NCI-H748 (cell line): Measurements from ENCODE around the gene NENF.
"Not testable (repeated sequence)": the region's sequence is repeated elsewhere in the genome, so short reads cannot be mapped to it uniquely, and the experiment has no call there.

ENCODE experiments used
- DNase-seq: peaks from one replicate; lab custom pipeline; 2025; ENCODE audit not compliant: unreplicated experiment; lab: John Stamatoyannopoulos, UW

The NENF gene

GRCh38 chr1:212458817-212459216, 26.1 kb downstream of the NENF start:
- no peak for DNase-seq

DNA sequence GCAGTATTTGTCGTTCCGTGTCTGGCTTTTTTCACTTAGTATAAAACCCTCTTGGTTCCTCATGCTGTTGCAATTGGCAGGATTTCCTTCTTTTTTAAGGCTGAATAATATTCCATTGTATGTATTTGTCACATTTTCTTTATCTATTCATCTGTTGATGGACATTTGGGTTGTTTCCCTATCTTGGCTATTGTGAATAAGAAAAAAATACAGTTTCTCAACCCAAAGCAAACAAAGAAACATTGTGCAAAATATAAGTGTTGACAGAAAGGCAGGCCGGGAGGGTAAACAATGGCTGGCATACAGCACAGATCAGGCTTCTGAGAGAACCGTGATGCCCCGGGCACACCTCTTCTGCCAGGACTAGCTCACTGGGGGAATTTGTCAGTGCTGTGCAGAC, 26.9 kb downstream of the NENF start:
- no peak for DNase-seq

DNA sequence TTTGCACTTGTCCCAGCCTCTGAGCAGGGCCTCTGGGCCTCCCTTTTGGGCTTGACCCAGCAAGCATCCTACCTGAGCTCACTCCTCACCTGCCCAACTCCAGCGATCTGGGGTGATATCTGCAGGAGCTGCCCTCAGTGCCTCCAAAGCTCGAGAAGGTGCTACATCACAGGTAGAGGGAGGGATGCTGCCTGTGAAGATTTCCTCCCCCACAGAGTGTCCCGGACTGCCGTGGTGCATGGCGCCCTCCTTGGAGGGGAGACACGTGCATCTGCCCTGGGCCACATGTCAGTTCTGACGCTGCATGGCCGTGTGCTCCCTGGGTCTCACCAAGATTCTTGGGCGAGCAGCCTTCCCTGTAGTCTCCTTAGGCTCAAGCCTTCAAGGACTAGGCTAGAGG, 27.7 kb downstream of the NENF start:
- DNase-seq = no peak

DNA sequence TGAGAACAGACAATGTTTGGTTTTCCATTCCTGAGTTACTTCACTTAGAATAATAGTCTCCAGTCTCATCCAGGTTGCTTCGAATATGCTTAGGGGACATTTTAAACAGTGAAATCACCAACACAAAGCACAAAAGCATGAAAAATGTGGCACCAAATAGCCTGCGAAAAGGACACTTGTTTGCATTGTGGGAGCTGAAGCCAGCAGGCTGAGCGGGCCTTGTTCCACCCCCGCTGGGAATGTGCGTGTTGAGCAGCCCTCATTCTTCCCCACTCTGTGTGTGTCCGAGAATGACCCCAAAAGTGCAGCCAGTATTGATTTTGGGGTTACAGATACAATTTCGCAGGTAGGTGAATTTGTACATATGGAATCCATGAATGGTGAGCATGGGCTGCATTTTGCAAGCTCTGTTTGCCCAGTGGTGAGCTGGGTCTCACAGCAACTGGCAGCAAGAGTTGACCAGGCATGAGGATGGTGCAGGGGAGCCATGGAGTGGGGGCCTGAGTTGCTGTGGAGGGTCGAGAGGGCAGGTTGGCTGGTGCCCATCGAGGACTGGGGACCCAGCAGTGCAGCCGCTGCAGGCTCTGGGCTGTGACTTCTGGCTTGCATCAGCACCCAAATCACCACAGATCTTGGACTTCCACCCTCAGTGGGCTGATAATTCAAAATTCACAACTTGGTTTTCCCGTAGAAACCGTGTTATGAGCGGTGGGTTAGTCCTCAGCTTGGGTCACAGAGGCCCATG, 29.4 kb downstream of the NENF start:
- DNase-seq = no peak

DNA sequence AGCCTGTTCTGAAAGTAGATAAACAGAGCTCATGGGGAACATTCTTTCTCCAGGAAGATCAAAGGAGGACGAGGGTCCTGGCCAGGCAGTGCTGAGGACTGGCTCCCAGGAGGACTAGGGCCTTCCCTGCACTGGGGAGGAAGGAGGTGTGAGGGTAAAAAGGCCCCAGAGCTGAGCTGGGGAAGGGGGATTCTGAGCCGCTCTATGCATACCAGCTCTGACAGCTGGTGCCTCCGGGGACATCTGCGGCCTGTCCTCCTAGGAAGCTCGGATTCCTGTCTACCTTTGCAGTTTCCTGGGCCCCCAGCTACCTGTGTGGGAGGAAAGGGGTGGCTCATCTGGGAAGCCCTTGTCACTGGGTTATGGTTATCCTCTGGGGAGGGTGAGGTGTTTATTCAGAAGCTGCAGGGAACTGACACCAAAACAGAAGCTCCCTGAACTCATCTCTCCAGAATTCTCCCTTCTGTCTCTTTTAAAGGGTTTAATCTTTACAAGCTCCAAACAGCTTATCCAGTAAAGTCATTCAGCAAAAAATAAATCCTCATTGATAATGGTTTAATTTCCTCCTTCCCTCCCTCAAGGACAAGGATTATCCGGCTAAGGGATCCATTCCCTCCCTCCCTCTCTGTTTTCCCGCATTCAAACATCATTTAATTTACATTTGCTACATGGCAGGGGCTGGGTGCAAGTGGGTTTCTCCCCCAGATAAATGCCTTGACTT, 31.0 kb downstream of the NENF start:
- no peak for DNase-seq

DNA sequence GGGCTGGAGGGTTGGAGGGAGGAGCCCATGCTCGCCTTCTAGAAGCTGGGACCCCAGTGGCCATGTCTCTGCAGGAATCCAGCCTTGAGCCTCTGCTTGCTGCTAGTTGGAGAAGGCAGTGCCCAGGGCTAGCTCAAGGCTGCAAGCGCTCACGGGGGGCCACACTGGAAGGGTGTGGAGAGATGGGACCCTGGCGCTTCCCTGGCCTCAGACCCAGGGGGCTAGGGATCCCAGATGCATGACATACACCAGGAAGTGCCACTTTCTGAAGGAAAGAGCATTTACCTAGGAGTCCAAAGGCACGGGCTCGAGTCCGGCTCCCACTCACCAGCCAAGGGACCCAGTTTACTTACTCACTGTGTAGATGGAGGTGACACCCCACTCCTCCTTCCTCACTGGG, 32.6 kb downstream of the NENF start:
- DNase-seq = no peak

DNA sequence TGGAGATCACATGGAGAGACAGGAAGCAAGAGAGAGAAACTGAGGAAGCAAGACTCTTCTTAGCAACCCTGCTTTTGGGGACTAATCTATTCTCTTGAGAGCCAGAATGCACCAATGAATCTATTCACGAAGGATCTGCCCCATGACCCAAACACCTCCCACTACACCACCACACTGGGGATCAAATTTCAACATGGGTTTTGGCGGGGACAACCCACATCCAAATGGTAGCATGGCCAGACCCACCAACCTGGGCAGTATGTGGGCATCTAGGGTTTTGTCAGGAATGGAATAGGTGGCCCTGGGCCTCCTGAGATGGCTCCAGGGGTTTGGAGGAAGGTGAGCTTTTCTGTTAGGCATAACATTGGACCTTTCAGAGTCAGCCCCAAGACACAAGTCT, 33.7 kb downstream of the NENF start:
- DNase-seq = no peak

DNA sequence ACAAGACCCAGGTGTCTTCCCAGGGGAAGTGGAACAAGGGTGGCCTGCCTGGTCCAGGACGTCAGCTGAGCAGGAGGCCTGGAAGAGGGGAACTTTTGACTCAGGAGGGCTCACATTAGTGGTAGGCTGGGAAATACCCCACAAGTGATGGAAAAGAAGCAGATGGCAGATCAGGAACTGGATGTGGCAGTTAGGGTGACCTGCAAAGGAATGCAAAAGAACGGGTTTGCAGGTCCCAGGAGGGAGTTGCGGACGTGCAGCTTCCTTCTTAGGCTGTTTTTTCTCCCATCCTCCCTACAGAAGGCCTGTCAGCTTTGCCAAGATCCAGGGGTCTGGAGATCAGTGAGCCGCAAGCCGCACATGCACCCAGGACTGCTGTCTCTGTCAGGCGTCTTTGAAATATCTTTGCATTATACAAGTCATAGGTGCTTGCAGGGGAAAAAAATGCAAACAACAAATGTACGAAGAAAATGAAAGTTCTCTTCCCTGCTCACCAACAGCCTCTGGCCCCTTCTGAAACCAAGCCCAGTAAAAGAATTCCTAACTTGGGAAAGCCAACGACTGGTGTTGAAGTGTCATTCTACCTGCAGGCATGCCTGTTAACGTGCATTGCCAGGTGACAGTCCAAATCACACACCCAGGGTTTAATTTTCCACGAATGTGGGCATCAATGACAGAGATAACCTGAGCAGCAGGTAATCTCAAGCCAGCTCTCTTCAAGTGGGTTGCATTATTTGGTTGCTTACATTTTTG, 34.4 kb downstream of the NENF start:
- DNase-seq = no peak

DNA sequence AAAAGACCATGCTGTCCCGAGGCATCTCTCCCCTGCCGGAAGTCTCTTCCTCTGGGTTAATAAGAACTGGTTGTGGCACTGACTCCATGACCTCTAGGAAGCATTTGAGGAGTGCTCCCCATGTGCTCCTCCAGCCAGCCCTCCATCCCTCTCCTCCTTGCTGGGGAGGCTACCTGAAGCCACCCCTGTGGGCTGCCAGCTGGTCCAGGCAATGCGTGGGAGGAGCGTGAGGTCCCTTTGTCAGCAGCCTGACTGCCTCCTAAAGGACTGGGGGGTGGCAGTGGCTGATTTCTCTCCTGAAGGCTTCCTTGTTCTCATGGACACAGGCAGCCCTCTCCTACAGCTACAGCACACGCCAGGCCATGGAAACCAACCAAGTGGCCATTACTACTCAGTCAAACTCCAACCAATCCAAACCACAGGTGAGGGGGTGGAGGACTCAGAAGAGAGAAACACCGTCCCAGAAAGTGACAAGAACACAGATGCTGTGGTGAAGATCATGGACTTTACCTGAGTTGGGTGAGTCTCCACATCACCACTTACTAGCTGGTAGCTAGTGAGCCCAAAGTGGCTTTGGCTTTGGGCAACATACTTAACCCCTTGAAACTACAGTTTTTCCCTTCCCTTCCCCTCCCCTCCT, 35.2 kb downstream of the NENF start:
- no peak for DNase-seq

DNA sequence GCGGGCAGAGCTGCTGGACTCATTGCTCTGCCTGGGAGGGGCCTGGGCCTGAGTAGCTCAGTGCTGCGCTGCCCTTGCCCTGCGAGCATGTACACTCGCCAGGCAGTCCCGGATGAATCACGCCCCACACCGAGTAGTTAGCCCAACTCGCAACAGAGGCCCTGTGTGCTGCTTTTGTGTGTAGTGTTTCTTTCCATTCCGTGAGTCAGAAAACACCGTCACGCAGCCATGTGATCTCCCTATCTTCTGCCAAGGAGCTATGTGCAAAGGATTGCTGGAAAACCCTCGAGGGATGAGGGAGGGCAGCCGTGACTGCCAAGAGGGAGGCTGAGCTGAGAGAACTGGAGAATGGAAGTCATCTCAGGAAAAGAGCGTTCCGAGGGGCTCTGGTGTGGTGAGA, 37.3 kb downstream of the NENF start:
- DNase-seq = no peak

DNA sequence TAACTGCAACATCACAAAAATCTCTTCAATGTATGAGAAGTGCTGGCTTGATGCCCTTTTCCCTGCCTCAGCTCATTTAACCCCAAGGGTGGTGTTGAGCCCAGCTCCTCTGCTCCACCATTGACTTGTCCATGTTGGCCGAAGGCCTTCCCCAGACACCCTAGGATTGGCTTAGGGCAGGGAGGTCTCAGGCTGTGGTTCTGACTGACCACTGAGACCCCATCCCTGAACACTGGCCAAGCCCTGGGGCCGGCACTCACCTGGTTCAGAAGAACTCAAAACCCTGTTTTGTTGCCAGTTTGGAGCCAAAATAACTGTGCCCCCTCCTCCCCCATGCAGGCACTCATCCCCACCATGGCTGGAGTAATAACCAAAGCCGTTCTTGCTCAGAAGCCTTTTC, 38.6 kb downstream of the NENF start:
- no peak for DNase-seq

DNA sequence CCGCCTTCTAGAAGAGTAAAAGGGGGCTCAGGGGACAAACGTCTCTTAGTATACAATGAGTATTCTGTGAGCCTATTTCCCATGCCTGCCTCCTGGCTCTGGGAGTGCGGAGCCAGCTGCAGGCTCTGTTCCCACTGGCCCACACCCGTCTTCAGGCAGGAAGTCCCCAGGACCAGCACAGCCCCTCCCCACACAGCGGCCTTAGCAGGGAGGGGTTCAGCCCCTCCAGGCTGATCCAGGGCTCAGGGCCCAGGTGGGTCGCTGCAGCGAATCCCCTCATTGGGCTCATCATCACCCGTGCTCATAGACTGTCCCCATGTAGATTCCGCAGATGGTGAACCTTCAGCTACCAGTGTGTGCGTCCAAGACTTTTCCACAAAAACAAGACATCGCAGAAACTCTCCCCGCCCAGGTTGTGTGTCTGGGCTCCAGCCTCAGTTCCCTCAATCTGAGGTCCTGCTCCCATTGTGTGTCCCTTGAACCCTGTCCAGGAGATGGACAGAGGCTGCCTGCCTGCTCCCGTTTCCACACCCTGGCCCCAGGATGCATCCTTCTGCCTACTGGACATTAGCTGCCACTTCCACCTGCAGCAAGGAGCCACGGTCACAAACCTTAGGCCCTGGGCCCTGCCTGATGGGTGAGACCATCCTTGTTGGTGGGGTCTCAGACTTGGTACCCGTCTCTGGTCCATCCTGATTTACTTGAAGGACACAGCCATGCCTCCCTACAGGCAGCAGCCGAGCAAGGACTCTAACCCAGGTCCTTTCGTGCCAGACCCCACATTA, 39.4 kb downstream of the NENF start:
- DNase-seq = peak; percentile 22

- DNase-seq = no peak
Observed at GRCh38 chr1:212473729-212474128, 41.0 kb downstream of the NENF start.

DNA sequence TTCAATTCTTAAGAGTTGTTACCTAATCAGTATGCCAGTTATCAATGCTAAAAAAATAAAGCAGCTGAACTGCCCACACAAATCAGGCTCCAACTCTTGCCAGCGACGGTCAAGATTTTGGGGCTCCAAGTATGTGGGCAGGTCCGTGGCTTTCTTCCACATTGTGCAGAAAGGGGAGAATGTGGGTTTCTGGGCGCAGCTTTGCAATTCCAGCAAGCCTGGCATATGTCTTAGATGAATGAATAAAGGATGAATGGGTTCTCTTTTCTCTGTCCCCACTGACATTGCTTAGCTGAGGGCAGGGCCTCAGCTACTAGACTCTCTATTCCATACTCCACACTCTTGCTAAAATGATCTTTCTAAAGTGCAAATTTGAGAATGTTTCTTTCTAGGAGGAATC, 42.4 kb downstream of the NENF start:
- DNase-seq = no peak

DNA sequence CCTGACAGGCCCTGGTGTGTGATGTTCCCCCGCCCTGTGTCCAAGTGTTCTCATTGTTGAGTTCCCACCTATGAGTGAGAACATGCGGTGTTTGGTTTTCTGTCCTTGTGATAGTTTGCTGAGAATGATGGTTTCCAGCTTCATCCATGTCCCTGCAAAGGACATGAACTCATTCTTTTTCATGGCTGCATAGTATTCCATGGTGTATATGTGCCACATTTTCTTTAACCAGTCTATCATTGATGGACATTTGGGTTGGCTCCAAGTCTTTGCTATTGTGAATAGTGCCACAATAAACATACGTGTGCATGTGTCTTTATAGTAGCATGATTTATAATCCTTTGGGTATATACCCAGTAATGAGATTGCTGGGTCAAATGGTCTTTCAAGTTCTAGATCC, 43.1 kb downstream of the NENF start:
- not testable (repeated sequence) for DNase-seq

GRCh38 chr1:212477014-212477679, 44.4 kb downstream of the NENF start:
- DNase-seq = peak; percentile 82

GRCh38 chr1:212477680-212478466, 45.2 kb downstream of the NENF start:
- no peak for DNase-seq

DNA sequence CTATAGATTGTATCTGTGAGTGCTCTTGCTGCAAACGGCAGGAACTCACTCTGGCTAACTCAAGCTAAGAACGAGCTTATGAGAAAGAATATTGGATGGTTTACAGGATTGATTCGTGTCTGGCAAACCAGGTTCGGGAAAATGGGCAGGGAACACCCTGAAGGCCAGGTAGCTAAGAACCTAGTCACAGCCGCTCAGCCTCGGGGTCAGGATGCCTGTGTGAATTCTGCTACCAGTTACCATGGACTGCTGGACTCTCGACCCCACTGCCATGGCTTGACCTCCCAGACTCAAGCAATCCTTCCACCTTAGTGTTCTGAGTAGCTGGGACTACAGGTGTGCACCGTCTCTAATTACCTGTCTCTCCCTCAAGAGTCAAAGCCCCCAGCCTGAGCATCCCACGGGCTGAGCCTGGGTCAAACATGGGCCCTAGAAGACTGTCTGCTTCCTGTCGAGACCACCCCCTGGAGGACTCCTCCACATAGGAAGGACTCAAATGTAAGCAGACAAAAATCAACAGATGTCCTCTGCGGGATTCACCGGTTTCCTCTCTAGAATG, 45.8 kb downstream of the NENF start:
- no peak for DNase-seq

DNA sequence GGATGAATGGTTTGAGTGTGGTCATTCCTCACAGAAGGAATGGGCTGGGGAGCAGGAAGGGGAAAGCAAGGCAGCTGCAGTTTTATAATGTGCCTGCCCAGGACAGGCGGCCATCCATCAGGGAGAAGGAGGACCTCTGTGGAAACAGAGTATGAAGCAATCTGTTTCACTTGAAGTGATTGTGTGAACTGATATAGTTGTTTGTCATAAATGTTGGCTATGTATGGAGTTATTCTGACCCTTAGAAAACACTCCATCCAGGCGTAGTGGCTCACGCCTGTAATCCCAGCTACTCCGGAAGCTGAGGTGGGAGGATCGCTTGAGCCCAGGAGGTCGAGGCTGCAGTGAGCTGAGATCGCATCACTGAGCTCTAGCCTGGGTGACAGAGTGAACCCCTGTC, 46.5 kb downstream of the NENF start:
- no peak for DNase-seq
